ENCODE measurements around the gene G6PC1. TPM values are rescaled to one million over a fixed set of nuclear protein-coding genes. Genes with fewer than 3 reads are reported as not detected.

The G6PC1 gene
- total RNA-seq, 1 donor from 2014 or later = not detected

GRCh38 chr17:42946812-42947211 is 46.2 kb downstream of the G6PC1 start:
- DNase-seq (ENCODE audit: low spot score in 2 of 2, unreplicated experiment in 2 of 2) = no peak
- Mint-ChIP-seq H3K4me3 (no peak overlapping the region), H3K27ac (no peak overlapping the region), H3K4me1 (no peaks in the 10 kb centered on the region), H3K27me3 (ENCODE audit: low read depth) (no peaks in the 10 kb centered on the region), H3K9me3 (no peaks in the 10 kb centered on the region), H3K36me3 (peaks cover 20% of the 10 kb centered on the region)
- no peak for TF ChIP-seq CTCF (IDR thresholded peaks at IDR 0.05; ENCODE audit: unreplicated experiment)

- H3K9me3 Mint-ChIP-seq = no peaks in the 10 kb centered on the region
- peaks cover 36% of the 10 kb centered on the region for H3K36me3 Mint-ChIP-seq
- no peak for TF ChIP-seq CTCF (IDR thresholded peaks at IDR 0.05; ENCODE audit: unreplicated experiment)
- H3K4me1 Mint-ChIP-seq = no peaks in the 10 kb centered on the region
- no peaks in the 10 kb centered on the region for H3K27me3 Mint-ChIP-seq (ENCODE audit: low read depth)
- no peak overlapping the region for H3K4me3 Mint-ChIP-seq
- no peak overlapping the region for H3K27ac Mint-ChIP-seq
- DNase-seq (ENCODE audit: low spot score in 2 of 2, unreplicated experiment in 2 of 2) = no peak
Observed at GRCh38 chr17:42950044-42950783, 49.6 kb downstream of the G6PC1 start.

Other genes starting within 250 kb of the G6PC1 start
- 30.6 to 33.7 TPM (median 33.4 TPM) in 3 replicates for gene TUBG2, start 241.5 kb upstream of the G6PC1 start, total RNA-seq
- 35.9 to 38.2 TPM (median 37.8 TPM) in 3 replicates for gene PLEKHH3, start 223.8 kb upstream of the G6PC1 start, total RNA-seq
- 2.0 to 2.3 TPM (median 2.1 TPM) in 3 replicates for gene CCR10, start 219.0 kb upstream of the G6PC1 start, total RNA-seq
- 20.5 to 23.1 TPM (median 20.9 TPM) in 3 replicates for gene CNTNAP1, start 218.3 kb upstream of the G6PC1 start, total RNA-seq
- gene EZH1, start 155.8 kb upstream of the G6PC1 start, total RNA-seq = 38.4 to 45.1 TPM (median 42.5 TPM) in 3 replicates
- gene RAMP2, start 139.6 kb upstream of the G6PC1 start, total RNA-seq = 19.5 to 22.3 TPM (median 21.6 TPM) in 3 replicates
- 59.4 to 65.0 TPM (median 64.9 TPM) in 3 replicates for gene VPS25, start 127.3 kb upstream of the G6PC1 start, total RNA-seq
- gene WNK4, start 120.2 kb upstream of the G6PC1 start, total RNA-seq = 1.3 to 1.8 TPM (median 1.7 TPM) in 3 replicates
- 52.4 to 57.4 TPM (median 54.3 TPM) in 3 replicates for gene COA3, start 102.1 kb upstream of the G6PC1 start, total RNA-seq
- 0.09 to 0.14 TPM in 2 of 3 replicates, not detected in the other for gene CNTD1, start 101.9 kb upstream of the G6PC1 start, total RNA-seq
- gene BECN1, start 76.5 kb upstream of the G6PC1 start, total RNA-seq = 54.5 to 55.8 TPM (median 55.2 TPM) in 3 replicates
- gene PSME3, start 67.4 kb upstream of the G6PC1 start, total RNA-seq = 88.7 to 92.8 TPM (median 92.0 TPM) in 3 replicates
- 3.0 to 3.8 TPM (median 3.4 TPM) in 3 replicates for gene AOC2, start 56.2 kb upstream of the G6PC1 start, total RNA-seq
- gene AOC3, start 49.6 kb upstream of the G6PC1 start, total RNA-seq = 1.5 to 2.3 TPM (median 1.9 TPM) in 3 replicates
- gene AARSD1, start 63.7 kb downstream of the G6PC1 start, total RNA-seq = 58.6 to 66.0 TPM (median 59.1 TPM) in 3 replicates
- 1.5 to 2.0 TPM (median 1.6 TPM) in 3 replicates for gene PTGES3L, start 79.3 kb downstream of the G6PC1 start, total RNA-seq
- gene RUNDC1, start 79.8 kb downstream of the G6PC1 start, total RNA-seq = 13.1 to 13.9 TPM (median 13.2 TPM) in 3 replicates
- 1,019 to 1,067 TPM (median 1,060 TPM) in 3 replicates for gene RPL27, start 97.6 kb downstream of the G6PC1 start, total RNA-seq
- 5.6 to 6.3 TPM (median 5.9 TPM) in 3 replicates for gene IFI35, start 106.0 kb downstream of the G6PC1 start, total RNA-seq
- 211 to 222 TPM (median 211 TPM) in 3 replicates for gene VAT1, start 121.6 kb downstream of the G6PC1 start, total RNA-seq
- 7.6 to 8.7 TPM (median 8.7 TPM) in 3 replicates for gene RND2, start 124.4 kb downstream of the G6PC1 start, total RNA-seq
- 12.5 to 15.5 TPM (median 12.6 TPM) in 3 replicates for gene BRCA1, start 224.6 kb downstream of the G6PC1 start, total RNA-seq